PC-9 (cell line): ENCODE measurements around the gene EMILIN3.

Source experiments
- EZH2 ChIP-seq: fragments of 200-600 bp; sonication (generic); IDR thresholded peaks from 2 replicates; pipeline ENCODE4 v1.8.0; 2017; ENCODE audit warnings: antibody characterized with exemption, low read depth
- TF ChIP-seq, protein P1 (sequence below): fragments of 200-600 bp; sonication (generic); conservative IDR thresholded peaks from 2 replicates; pipeline ENCODE4 v1.6.1; 2017; ENCODE audit warnings: mixed run types, antibody characterized with exemption, mild to moderate bottlenecking, moderate library complexity

DNA sequence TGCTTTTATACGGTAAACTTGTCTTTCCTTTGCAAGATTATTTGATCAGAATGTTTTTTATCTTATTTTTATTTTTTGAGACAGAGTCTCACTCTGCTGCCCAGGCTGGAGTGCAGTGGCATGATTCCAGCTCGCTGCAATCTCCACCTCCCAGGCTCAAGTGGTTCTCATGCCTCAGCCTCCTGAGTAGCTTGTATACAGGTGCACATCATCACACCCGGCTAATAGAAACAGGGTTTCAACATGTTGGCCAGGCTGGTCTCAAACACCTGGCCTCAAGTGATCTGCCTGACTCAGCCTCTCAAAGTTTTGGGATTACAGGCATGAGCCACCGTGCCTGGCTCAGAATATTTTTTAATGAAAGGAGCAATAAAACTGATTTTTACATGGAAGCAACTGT is 34.9 kb downstream of the EMILIN3 start:
- TF ChIP-seq, protein P1, sequence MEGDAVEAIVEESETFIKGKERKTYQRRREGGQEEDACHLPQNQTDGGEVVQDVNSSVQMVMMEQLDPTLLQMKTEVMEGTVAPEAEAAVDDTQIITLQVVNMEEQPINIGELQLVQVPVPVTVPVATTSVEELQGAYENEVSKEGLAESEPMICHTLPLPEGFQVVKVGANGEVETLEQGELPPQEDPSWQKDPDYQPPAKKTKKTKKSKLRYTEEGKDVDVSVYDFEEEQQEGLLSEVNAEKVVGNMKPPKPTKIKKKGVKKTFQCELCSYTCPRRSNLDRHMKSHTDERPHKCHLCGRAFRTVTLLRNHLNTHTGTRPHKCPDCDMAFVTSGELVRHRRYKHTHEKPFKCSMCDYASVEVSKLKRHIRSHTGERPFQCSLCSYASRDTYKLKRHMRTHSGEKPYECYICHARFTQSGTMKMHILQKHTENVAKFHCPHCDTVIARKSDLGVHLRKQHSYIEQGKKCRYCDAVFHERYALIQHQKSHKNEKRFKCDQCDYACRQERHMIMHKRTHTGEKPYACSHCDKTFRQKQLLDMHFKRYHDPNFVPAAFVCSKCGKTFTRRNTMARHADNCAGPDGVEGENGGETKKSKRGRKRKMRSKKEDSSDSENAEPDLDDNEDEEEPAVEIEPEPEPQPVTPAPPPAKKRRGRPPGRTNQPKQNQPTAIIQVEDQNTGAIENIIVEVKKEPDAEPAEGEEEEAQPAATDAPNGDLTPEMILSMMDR, result no peak
- no peak for TF ChIP-seq EZH2
